ENCODE measurements around the gene MYO7A. TPM values are rescaled to one million over a fixed set of nuclear protein-coding genes. Genes with fewer than 3 reads are reported as not detected.

Gene MYO7A
- total RNA-seq, 1 experiment from 2014 or later, result 0.75 TPM

GRCh38 chr11:77183431-77183984 is 55.5 kb downstream of the MYO7A start:
- DNase-seq (ENCODE audit: low read depth), result no peak

GRCh38 chr11:77184136-77184860 is 56.3 kb downstream of the MYO7A start:
- DNase-seq (ENCODE audit: low read depth), result no peak

- no peak for DNase-seq (ENCODE audit: low read depth)
Measured at GRCh38 chr11:77186302-77186701, 58.3 kb downstream of the MYO7A start.

- DNase-seq (ENCODE audit: low read depth), result no peak
Measured at GRCh38 chr11:77187111-77187750, 59.2 kb downstream of the MYO7A start.

DNA sequence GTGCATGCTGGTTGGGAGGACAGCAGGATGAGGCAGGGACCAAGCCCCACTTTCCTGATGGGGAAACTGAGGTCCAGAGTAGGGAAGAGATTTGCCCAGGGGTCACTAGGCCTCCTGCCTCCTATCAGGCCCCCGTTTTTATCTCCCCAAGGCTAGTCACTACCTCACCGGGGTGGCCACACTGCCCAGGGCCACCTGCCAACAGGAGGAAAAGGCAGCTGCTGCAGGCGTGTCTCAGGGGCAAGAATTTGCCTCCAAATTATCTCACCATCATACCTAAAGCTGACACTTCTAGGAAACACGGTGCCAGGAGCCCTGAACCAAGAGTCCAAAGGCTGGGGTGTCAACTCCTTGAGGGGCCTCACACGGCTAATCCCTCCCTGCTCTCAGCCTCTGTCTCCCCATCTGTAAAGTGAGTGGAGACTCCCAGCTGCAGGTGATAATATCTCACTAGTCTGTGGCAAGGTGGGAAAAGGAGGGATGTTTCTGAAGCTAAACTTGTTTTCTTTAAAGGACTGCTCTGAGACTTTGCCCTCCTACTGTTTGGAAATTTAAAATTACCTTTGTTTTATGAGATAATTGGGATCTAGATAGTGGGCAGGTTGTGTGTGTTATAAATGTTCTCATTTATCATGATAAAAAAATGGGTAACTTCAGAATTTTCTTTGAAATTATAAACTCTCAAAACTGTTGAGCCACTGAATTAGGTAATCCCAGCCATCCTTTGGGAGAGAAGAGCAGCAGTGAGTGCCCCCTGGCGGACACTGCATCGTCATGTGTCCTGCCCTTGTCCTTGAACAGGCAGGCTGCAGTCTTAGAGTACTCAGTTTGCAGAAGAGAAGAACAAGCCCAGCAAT is 60.0 kb downstream of the MYO7A start:
- peak; percentile 66 for DNase-seq (ENCODE audit: low read depth)

GRCh38 chr11:77188633-77189491 is 60.8 kb downstream of the MYO7A start:
- no peak for DNase-seq (ENCODE audit: low read depth)

GRCh38 chr11:77189588-77190210 is 61.7 kb downstream of the MYO7A start:
- no peak for DNase-seq (ENCODE audit: low read depth)

- DNase-seq (ENCODE audit: low read depth), result no peak
Measured at GRCh38 chr11:77190331-77191075, 62.5 kb downstream of the MYO7A start.

- no peak for DNase-seq (ENCODE audit: low read depth)
Measured at GRCh38 chr11:77191429-77191822, 63.4 kb downstream of the MYO7A start.

- no peak for DNase-seq (ENCODE audit: low read depth)
Measured at GRCh38 chr11:77191823-77192495, 63.9 kb downstream of the MYO7A start.

GRCh38 chr11:77193167-77193566 is 65.1 kb downstream of the MYO7A start:
- DNase-seq (ENCODE audit: low read depth), result no peak

GRCh38 chr11:77193911-77194830 is 66.1 kb downstream of the MYO7A start:
- DNase-seq (ENCODE audit: low read depth), result no peak

GRCh38 chr11:77195071-77195755 is 67.2 kb downstream of the MYO7A start:
- peak; percentile 70 for DNase-seq (ENCODE audit: low read depth)

DNA sequence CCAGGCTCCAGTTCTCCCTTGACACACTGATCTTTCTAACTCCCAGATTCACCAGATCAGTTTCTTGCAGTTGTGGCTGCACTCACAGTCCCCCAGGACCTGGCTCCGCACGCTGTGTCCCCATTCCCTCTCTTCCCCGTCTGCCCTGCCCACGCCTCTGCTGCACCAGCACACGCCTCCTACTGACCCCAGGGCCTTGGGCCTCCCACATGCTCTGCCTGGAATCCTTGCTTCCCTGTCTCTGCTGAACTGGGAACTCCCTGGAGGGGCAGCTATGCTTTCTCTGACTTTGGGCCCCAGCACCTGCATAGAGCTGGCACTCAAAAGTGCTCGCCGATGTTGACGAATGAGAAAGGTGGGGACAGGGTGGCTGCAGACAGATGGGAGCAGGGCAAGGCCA is 68.9 kb downstream of the MYO7A start:
- DNase-seq (ENCODE audit: low read depth), result no peak

DNA sequence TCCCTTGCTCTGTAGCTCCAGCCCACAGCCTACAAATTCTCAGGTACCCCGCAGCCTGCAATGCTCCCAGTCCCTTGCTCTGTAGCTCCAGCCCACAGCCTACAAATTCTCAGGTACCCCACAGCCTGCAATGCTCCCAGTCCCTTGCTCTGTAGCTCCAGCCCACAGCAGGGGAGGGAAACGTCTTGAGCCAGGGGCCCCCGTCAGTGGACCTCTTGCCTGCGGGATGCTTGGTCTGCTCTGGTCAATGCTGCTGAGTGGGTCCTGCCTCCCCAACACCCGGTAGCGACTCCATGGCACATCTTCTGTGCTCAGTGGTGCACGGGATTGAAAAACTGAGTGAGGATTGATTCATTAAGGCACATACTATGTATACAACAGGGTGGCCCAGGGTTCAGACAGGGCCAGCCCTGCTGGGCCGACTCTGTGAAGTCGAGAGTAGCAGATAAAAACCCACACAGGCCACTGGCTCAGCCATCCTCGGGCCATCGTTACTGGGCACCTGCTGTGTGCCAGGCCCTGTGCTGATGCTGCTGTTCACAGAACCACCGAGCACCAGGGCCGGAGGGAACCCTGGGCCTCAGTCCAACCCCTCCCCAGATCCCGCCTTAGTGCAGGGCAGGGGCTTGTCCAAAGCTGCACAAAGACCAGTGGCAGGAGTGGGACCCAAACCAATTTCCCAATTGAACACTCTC is 69.7 kb downstream of the MYO7A start:
- DNase-seq (ENCODE audit: low read depth), result no peak

GRCh38 chr11:77198440-77198849 is 70.4 kb downstream of the MYO7A start:
- DNase-seq (ENCODE audit: low read depth), result peak; percentile 20

Measured in LHCN-M2 (cell line).